Ureter (tissue), 1 donor: ENCODE results near the gene RBBP8. TPM values are rescaled to one million over a fixed set of nuclear protein-coding genes. Genes with fewer than 3 reads are reported as not detected.

Source experiments
- DNase-seq: peaks from one replicate; pipeline ENCODE4 v3.0.0-alpha.2; 2020; ENCODE audit warnings: low spot score
- total RNA-seq: library from RNA; stranded (reverse); gene quantifications from one replicate; pipeline ENCODE4 v1.2.4, GENCODE V29; 2023
- donor health status: DM: yes; HTN: yes; CAD: no.

The RBBP8 gene
- total RNA-seq, 1 donor from 2014 or later = 93.0 TPM

GRCh38 chr18:23062011-23062410, 128.9 kb downstream of the RBBP8 start:
- no peak for DNase-seq

DNA sequence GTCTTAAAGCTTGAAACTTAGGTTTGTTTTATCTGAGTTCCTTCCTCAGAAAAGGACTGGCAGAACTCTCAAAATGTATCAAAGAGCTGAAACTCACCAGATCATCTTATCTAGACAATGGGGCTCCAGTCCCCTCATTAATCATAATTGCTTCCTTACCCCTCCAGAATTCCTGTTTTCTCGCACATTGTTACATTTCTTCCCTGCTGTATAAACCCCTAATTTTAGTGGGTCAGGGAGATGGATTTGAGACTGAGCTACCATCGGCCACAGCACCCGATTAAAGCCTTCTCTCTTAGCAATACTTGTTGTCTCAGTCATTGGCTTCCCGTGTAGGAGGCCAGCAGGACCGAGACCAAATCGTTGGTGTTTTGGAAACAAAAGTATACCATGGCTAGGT, 130.4 kb downstream of the RBBP8 start:
- DNase-seq = no peak

DNA sequence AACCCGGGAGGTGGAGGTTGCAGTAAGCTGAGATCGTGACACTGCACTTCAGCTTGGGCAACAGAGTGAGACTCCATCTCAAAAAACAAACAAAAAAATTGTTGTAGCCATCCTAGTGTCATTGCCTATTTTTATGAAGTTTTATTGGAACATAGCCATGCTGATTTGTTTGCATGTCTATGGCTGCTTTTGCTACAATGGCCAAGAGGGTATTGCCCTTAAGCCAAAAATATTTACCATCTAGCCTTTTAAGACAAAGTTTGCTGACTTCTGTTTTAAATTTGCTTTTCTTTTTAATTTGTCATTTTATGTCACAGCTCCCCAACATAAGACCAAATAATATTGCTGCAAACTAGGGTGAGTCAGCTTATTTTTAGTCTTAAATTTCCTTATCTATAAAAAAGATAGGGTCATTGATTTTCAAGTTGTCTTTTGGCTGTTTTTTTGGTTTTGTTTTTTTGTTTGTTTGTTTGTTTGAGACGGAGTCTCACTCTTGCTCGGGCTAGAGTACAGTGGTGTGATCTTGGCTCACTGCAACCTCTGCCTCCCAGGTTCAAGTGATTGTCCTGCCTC, 132.2 kb downstream of the RBBP8 start:
- DNase-seq = no peak

- no peak for DNase-seq
These were observed 132.9 kb downstream of the RBBP8 start for GRCh38 chr18:23066060-23066459.

GRCh38 chr18:23066504-23067039, 133.4 kb downstream of the RBBP8 start:
- no peak for DNase-seq

GRCh38 chr18:23067236-23067635, 134.1 kb downstream of the RBBP8 start:
- no peak for DNase-seq

DNA sequence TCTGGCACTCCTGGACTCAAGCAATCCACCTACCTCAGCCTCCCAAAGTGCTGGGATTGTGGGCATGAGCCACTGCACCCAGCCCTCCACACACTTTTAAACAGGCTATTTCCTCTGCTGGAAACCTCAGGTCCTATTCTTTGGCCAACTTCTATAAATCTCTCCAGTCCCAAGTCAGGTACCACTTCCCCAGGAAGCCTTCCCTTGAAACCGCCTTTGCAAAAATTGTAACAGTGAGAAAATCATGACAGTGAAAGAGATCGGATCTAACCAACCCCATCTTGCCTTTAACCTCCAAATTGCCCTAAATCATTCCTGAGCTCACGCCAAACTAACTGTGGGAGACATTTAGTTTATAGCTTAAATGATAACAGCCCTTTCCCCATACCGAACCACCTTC, 134.9 kb downstream of the RBBP8 start:
- DNase-seq = no peak

DNA sequence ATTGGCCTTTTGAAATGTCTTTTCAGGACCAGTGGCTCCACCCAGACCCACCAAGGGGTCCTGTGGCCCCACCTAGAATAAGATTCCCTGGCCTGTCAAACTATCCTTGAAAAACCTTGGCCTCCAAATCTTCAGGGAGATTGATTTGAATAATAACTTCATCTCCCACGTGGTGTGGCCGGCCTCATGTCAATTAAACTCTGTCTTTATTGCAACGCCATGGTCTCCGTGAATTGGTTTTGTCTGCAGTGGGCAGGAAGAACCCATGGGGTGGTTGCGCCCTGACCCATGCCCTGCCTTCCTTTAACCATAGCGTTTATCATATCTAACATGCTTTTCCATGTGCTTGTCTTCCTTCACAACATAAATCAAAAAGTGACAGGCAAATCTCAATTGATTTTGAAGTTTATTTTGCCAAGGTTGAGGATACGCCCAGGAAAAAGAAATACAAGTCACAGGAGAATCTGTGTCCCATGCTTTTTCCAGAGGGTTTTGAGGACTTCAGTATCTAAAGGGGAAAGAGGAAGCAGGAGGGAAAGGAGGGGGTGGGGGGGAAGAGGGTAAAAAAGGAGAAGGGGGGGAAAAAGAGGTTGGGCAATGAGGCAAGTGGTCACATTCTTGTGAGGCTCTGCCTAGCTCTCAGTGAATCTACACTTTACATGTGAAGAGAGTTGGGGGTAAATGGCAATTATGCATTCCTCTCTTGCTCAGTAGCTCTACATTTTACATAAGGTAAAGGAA, 135.6 kb downstream of the RBBP8 start:
- no peak for DNase-seq

DNA sequence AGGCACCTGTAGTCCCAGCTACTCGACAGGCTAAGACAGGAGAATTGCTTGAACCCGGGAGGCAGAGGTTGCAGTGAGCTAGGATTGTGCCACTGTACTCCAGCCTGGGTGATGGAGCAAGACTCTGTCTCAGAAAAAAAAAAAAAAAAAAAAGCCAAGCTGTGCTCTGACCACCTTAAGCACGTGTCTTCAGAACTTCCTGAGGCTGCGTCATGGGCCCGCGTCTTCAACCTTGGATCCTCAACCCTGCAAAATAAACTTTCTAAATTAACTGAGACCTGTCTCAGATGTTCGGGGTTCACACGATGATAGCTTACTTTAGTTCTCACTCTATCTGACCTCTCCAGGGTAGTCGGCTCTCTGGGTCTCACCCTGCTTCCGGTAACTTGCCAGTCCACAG, 136.4 kb downstream of the RBBP8 start:
- DNase-seq = no peak

- no peak for DNase-seq
These were observed 136.8 kb downstream of the RBBP8 start for GRCh38 chr18:23069898-23070297.

DNA sequence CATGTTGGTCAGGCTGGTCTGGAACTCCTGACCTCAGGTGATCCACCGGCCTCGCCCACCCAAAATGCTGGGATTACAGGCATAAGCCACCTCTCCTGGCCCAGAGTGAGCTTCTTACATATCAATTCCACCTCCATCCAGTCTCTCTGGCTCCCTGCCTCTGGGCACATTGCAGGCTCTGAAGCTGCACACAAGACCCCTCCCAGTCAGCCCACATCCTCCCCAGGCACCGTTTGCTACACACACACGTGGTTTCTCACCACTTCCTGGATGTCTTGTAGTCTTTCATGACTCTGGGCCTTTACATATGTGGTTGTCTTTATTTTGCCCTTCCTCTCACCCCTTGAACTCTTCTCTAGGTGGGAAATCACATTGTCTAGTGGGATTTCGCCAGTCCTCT, 138.2 kb downstream of the RBBP8 start:
- DNase-seq = peak; percentile 57

DNA sequence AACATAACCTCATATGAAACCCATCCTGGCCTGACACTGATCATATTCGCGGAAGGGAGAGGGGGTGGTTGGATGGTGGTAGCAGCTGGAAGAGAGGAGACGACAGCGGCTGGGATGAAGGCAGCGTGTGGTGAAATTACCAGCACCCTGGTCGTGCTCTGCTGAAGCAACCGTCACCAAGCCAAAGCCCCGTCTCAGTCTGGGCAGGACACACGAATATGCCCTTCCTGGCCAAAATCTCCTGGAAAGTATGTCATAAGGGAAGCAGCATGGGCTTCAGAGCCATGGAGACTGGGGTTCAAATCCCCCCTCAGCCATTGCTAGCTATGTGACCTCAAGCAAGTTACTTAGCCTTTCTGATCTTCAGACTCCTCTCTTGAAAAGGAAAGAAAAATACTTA, 139.0 kb downstream of the RBBP8 start:
- no peak for DNase-seq

DNA sequence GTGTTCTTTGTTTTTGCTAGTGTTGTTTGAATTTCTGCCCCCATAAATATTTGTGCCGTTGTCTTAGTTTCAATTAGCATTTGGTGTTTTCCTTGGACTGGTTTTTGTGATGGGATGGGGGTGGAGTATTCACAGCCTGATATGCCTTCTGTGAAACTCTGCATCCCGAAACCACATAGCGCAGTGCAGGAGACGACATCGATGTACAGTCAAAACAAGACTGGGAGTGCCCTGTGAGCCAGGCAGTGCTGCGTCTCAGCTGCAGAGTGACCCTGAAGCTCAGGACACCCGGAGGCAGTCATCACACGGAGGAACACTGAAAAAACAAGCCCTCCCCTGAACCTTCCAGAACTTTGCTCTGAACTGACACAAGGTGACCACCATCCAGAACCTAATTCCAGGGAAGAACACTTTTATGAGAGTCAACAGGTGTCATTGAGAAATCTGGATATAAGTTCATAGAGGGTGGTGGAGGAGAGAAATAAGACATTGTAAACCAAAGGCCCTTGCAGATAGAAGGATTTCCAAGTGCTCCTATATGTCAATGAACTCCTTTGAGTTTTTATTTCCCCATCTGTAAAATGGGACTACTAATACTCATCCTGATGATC, 141.0 kb downstream of the RBBP8 start:
- no peak for DNase-seq

Other genes starting within 250 kb of the RBBP8 start
- gene CABLES1, start 202.2 kb downstream of the RBBP8 start, total RNA-seq = 8.1 TPM